Spleen (tissue), 11 donors: ENCODE data around the gene NSUN3. TPM values are rescaled to one million over a fixed set of nuclear protein-coding genes. Genes with fewer than 3 reads are reported as not detected.
"Not testable (repeated sequence)": the region's sequence is repeated elsewhere in the genome, so short reads cannot be mapped to it uniquely, and the experiment has no call there.

Experiments
- DNase-seq: peaks from one replicate; pipeline ENCODE4 v3.0.0-alpha.2; 2020
- H3K27ac ChIP-seq, 8 donors: fragments of 200-600 bp; sonication (generic) in 7 of 8; 1 replicate in 4 of 8; 2 replicates in 4 of 8; pipeline versions ENCODE4 v1.5.0 to v1.8.0; 2016 to 2021; ENCODE audit warnings: inconsistent platforms in 4 of 8, mild to moderate bottlenecking in 4 of 8, moderate library complexity in 1 of 8
- H3K27me3 ChIP-seq, 7 donors: fragments of 200-600 bp; sonication (generic) in 6 of 7; replicated peaks in 1 of 7; 1 replicate in 4 of 7; 2 replicates in 3 of 7; pipeline versions ENCODE4 v1.5.0 to v1.8.0; 2016 to 2021; ENCODE audit warnings: inconsistent platforms in 3 of 7, mild to moderate bottlenecking in 1 of 7
- H3K36me3 ChIP-seq, 6 donors: fragments of 200-600 bp; sonication (generic) in 5 of 6; 1 replicate in 4 of 6; 2 replicates in 2 of 6; pipeline versions ENCODE4 v1.5.0 to v1.8.0; 2016 to 2021; ENCODE audit warnings: inconsistent platforms in 2 of 6
- H3K4me1 ChIP-seq, 6 donors: fragments of 200-600 bp; sonication (generic) in 5 of 6; 1 replicate in 3 of 6; 2 replicates in 3 of 6; pipeline versions ENCODE4 v1.5.0 to v1.8.0; 2016 to 2021; ENCODE audit warnings: inconsistent platforms in 3 of 6
- H3K4me3 ChIP-seq, 8 donors: fragments of 200-600 bp; sonication (generic) in 7 of 8; 1 replicate in 4 of 8; 2 replicates in 4 of 8; pipeline versions ENCODE4 v1.5.0 to v1.8.0; 2016 to 2021; ENCODE audit warnings: inconsistent platforms in 4 of 8, mild to moderate bottlenecking in 4 of 8, moderate library complexity in 2 of 8
- H3K9me3 ChIP-seq, 8 donors: fragments of 200-600 bp; sonication (generic) in 7 of 8; 1 replicate in 4 of 8; 2 replicates in 4 of 8; pipeline versions ENCODE4 v1.5.0 to v1.8.0; 2016 to 2021; ENCODE audit warnings: inconsistent platforms in 4 of 8
- CTCF ChIP-seq, 11 experiments: fragments of 200-600 bp in 7 of 11; fragments of 450-650 bp in 4 of 11; sonication (generic) in 4 of 11; IDR thresholded peaks in 8 of 11; conservative IDR thresholded peaks in 3 of 11; 1 replicate in 7 of 11; 2 replicates in 4 of 11; pipeline versions ENCODE4 v1.4.0 to v1.8.0; 2016 to 2021; ENCODE audit warnings: antibody characterized with exemption in 11 of 11, inconsistent platforms in 4 of 11, mild to moderate bottlenecking in 1 of 11
- POLR2A ChIP-seq, 3 donors: fragments of 450-650 bp; IDR thresholded peaks; one replicate each; pipeline ENCODE4 v1.5.1; 2017; ENCODE audit warnings: antibody characterized with exemption in 3 of 3, mild to moderate bottlenecking in 1 of 3
- POLR2AphosphoS5 ChIP-seq, 3 donors: sonication (generic); formaldehyde crosslinking; IDR thresholded peaks; one replicate each; pipeline ENCODE4 v1.5.1; 2017; ENCODE audit warnings: antibody characterized with exemption in 3 of 3
- WGBS, 5 donors: extraction: QIAGEN DNeasy Blood & Tissue Kit in 3 of 5; methylation state at CpG; one replicate each; pipeline versions ENCODE4 v1.1.5 to v1.1.7; 2013 to 2018; 5-methylcytosine and 5-hydroxymethylcytosine counted together
- intact Hi-C: fragments of 100-400 bp; cut with DNase I; formaldehyde crosslinking; loops from one replicate; pipeline ENCODE4 v1.15.0; 2023; ENCODE audit warnings: low total_unique reads
- polyA plus RNA-seq, 3 donors: library from polyadenylated mRNA; stranded (reverse); fragments of 200-250 nt; gene quantifications; one replicate each; pipeline ENCODE4 v1.2.1, GENCODE V29; 2013
- total RNA-seq, 7 donors: library from RNA; depleted of rRNA in 3 of 7; stranded (reverse); fragments of >200 nt in 3 of 7; fragmentation: NEBNext Ultra II Directional in 4 of 7; extraction: Animal tissue kit (Norgen Biotek cat#: 25700) in 4 of 7; gene quantifications; one replicate each; pipeline versions ENCODE4 v1.1.0 to v1.2.1, GENCODE V29; 2016 to 2021
- donor health status: healthy with polysubstance abuse.
- donor health status: DM: no; HTN: no; CAD: no; lungs with moderate emphysema.
- donor health status: DM: no; HTN: no; CAD: no.
- donor health status: Bipolar disorder and iron deficiency.
- donor health status: healthy.
- donor health status: DM: no; HTN: no; CAD: no.
- donor health status: DM: yes; HTN: yes; CAD: no.

NSUN3 gene
- total and polyA plus RNA-seq, 10 donors = 3.0 to 28.5 (median 21.0) TPM

DNA sequence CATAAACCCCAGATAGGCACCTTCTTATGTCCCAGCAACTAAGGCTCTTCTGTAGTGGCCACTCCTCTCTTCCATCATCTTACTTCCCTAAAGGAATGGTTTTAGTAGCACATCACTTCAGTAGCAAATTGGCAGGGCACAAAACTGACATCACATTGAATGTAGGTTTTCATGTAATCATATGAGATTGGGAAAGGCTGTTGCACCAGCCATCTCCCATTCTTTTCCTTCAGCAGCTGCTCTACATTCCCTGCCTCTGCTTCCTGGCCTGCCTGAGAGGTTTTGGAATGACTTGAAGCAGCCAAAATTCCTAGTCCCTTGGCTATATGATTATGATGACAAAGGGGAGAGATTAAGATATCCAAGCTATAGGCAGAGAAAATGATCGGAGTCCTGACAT lies 36.5 kb downstream of the NSUN3 start:
- peaks cover 0 to 100% (median 51%) of the 10 kb centered on the region in 6 donors for H3K36me3 ChIP-seq
- WGBS, 5 donors = 84 to 100% (median 90%) methylated on average over 1 of the region's 1 CpG

DNA sequence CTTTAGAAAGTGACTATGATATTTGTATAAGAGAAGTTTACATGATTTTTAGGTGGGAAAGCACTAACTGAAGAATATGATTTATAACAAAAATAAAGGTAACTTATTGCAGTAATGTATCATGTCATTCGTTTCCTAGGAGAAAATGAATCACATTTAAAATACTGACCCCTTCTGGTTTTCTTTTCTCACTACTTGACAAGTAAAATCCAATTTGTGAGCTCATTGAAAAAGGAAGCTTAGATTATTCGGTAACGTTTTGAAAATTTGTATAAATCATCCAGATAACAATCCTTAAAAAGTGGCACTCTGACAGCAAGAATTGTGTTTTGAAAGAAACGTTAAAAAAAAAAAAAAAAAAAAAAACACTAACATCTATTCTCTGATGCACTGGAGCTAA lies 39.0 kb downstream of the NSUN3 start:
- H3K27me3 ChIP-seq = no peaks in the 10 kb centered on the region
- H3K9me3 ChIP-seq = no peaks in the 10 kb centered on the region
- peaks cover 0 to 100% (median 39%) of the 10 kb centered on the region in 6 donors for H3K36me3 ChIP-seq
- no peak overlapping the region for H3K4me3 ChIP-seq
- 64 to 86% (median 68%) methylated on average over 4 of the region's 4 CpGs for WGBS, 5 donors
- H3K27ac ChIP-seq = no peak overlapping the region
- no peak for DNase-seq
- no peak for TF ChIP-seq POLR2AphosphoS5 (IDR thresholded peaks at IDR 0.05)
- no peak for TF ChIP-seq POLR2A (IDR thresholded peaks at IDR 0.05)
- H3K4me1 ChIP-seq = peaks cover 0 to 17% (median 2%) of the 10 kb centered on the region in 6 donors
- intact Hi-C loops = no loop called here

More for the DNA sequence above, 36.5 kb downstream of the NSUN3 start:
- Histone ChIP-seq H3K4me3 (no peak overlapping the region), H3K9me3 (no peaks in the 10 kb centered on the region), H3K4me1 (peaks cover 0 to 17% (median 2%) of the 10 kb centered on the region in 6 donors), H3K27ac (no peak overlapping the region), H3K27me3 (no peaks in the 10 kb centered on the region)
- no peak for DNase-seq
- TF ChIP-seq POLR2A (IDR thresholded peaks at IDR 0.05) (no peak), CTCF (IDR thresholded peaks at IDR 0.05 in 8 of 11, conservative IDR thresholded peaks at IDR 0.05 in 3 of 11) (no peak), POLR2AphosphoS5 (IDR thresholded peaks at IDR 0.05) (no peak)
- intact Hi-C loops = no loop called here

DNA sequence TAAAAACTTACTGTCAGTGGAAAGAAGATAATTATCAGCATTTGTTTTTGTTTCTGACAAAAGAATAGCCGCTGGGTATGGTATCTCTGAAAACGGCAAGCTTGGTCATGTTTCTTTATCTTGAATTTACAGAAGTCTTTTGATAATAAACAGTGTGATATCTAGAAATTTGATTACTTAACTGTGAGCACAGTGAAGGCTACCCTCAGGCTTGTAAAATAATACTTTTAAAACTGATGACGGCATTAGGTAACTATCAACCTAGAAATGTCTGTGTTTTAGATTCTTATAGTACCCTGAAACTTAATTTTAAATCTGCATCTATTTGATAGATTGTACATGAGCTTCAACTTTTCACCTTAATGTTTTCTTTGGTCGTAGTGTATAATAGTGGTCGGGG lies 43.4 kb downstream of the NSUN3 start:
- H3K4me1 ChIP-seq = no peaks in the 10 kb centered on the region
- no peak for DNase-seq
- intact Hi-C loops = no loop called here
- TF ChIP-seq POLR2AphosphoS5 (IDR thresholded peaks at IDR 0.05) (no peak), POLR2A (IDR thresholded peaks at IDR 0.05) (no peak), CTCF (IDR thresholded peaks at IDR 0.05 in 8 of 11, conservative IDR thresholded peaks at IDR 0.05 in 3 of 11) (no peak)
- no peak overlapping the region for H3K4me3 ChIP-seq
- H3K9me3 ChIP-seq = no peaks in the 10 kb centered on the region
- 94 to 97% (median 96%) methylated on average over 5 of the region's 5 CpGs for WGBS, 5 donors
- H3K27ac ChIP-seq = no peak overlapping the region
- H3K27me3 ChIP-seq = no peaks in the 10 kb centered on the region
- peaks cover 0 to 95% (median 29%) of the 10 kb centered on the region in 6 donors for H3K36me3 ChIP-seq

GRCh38 chr3:94110232-94110631 lies 47.4 kb downstream of the NSUN3 start:
- H3K27ac ChIP-seq, intact Hi-C loops, DNase-seq, H3K4me3 ChIP-seq, H3K27me3 ChIP-seq, H3K9me3 ChIP-seq, H3K4me1 ChIP-seq: not testable (repeated sequence)
- H3K36me3 ChIP-seq = peaks cover 0 to 93% (median 29%) of the 10 kb centered on the region in 6 donors

DNA sequence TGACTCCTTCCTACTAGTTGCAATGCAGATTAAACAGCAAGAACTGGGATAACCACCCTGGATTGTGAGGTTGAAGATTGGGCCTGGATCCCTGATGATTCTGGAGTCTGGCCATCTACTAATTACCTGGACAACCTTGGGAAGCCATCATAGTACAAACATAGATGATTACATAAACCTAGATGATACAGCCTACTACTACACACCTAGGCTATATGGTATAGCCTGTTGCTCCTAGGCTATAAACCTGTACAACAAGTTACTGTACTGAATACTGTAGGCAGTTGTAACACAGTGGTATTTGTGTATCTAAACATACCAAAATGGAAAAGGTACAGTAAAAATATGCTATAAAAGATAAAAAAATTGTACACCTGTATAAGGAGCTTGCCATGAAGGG lies 48.0 kb downstream of the NSUN3 start:
- no peaks in the 10 kb centered on the region for H3K4me1 ChIP-seq
- H3K27me3 ChIP-seq = no peaks in the 10 kb centered on the region
- no peak overlapping the region for H3K27ac ChIP-seq
- intact Hi-C loops = no loop called here
- TF ChIP-seq CTCF (IDR thresholded peaks at IDR 0.05 in 8 of 11, conservative IDR thresholded peaks at IDR 0.05 in 3 of 11) = no peak
- TF ChIP-seq POLR2AphosphoS5 (IDR thresholded peaks at IDR 0.05) = no peak
- no peak for TF ChIP-seq POLR2A (IDR thresholded peaks at IDR 0.05)
- H3K4me3 ChIP-seq = no peak overlapping the region
- no peak for DNase-seq
- peaks cover 0 to 92% (median 26%) of the 10 kb centered on the region in 6 donors for H3K36me3 ChIP-seq
- no peaks in the 10 kb centered on the region for H3K9me3 ChIP-seq
